GM18517 (cell line): ENCODE results near the gene HOXD4.

ENCODE experiments used
- ATAC-seq: cut with Tn5 transposase; IDR thresholded peaks from one replicate; pipeline ENCODE4 v1.9.1; 2021; ENCODE audit warnings: mild to moderate bottlenecking, moderate library complexity; ENCODE audit not compliant: unreplicated experiment

The HOXD4 gene

GRCh38 chr2:176139661-176140512, 11.5 kb upstream of the HOXD4 start:
- peak; percentile 14 for ATAC-seq

GRCh38 chr2:176140513-176141317, 10.6 kb upstream of the HOXD4 start:
- ATAC-seq: peak; percentile 86

- ATAC-seq: no peak
Observed at GRCh38 chr2:176142281-176142680, 9.1 kb upstream of the HOXD4 start.

- ATAC-seq: no peak
Observed at GRCh38 chr2:176145085-176145969, 6.0 kb upstream of the HOXD4 start.

- ATAC-seq: no peak
Observed at GRCh38 chr2:176146101-176146500, 5.2 kb upstream of the HOXD4 start.

- ATAC-seq: no peak
Observed at GRCh38 chr2:176146645-176147044, 4.7 kb upstream of the HOXD4 start.

GRCh38 chr2:176147210-176147799, 4.0 kb upstream of the HOXD4 start:
- no peak for ATAC-seq

GRCh38 chr2:176147800-176148496, 3.4 kb upstream of the HOXD4 start:
- no peak for ATAC-seq

- no peak for ATAC-seq
Observed at GRCh38 chr2:176148751-176149421, 2.5 kb upstream of the HOXD4 start.

- ATAC-seq: no peak
Observed at GRCh38 chr2:176149481-176149938, 1.8 kb upstream of the HOXD4 start.

- no peak for ATAC-seq
Observed at GRCh38 chr2:176149939-176150583, 1.3 kb upstream of the HOXD4 start.

GRCh38 chr2:176150584-176151441, 537 bp upstream of the HOXD4 start:
- ATAC-seq: no peak

- ATAC-seq: no peak
Observed at GRCh38 chr2:176152350-176153181, 1.2 kb downstream of the HOXD4 start.

GRCh38 chr2:176154576-176155252, 3.4 kb downstream of the HOXD4 start:
- no peak for ATAC-seq

- ATAC-seq: no peak
Observed at GRCh38 chr2:176155356-176156044, 4.2 kb downstream of the HOXD4 start.

GRCh38 chr2:176156301-176156806, 5.0 kb downstream of the HOXD4 start:
- no peak for ATAC-seq
